SK-N-SH (cell line): ENCODE data around the gene CIBAR2. TPM values are rescaled to one million over a fixed set of nuclear protein-coding genes. Genes with fewer than 3 reads are reported as not detected.

Experiments
- CTCF ChIA-PET: fragments of 300-600, 350-600 bp; formaldehyde crosslinking; extraction: SDS; loops from one replicate; lab custom pipeline; 2021; lab: Yijun Ruan, JAX
- POLR2A ChIA-PET: fragments of 350-600 bp; sonication (Branson Sonifier 250); formaldehyde crosslinking; extraction: SDS; loops from one replicate; lab custom pipeline; 2020; ENCODE audit warnings: antibody characterized with exemption, inconsistent platforms; lab: Yijun Ruan, JAX
- DNase-seq: peaks from one replicate; pipeline ENCODE4 v3.0.0; 2012
- H2AFZ ChIP-seq: fragments of 200-600 bp; sonication (generic); 2 replicates; pipeline ENCODE4 v1.8.1; 2016; ENCODE audit warnings: antibody characterized with exemption, mild to moderate bottlenecking, low read depth
- H3F3A ChIP-seq: fragments of 200-600 bp; sonication (generic); replicated peaks from 2 replicates; pipeline ENCODE3; 2016; ENCODE audit warnings: antibody characterized with exemption, mild to moderate bottlenecking; ENCODE audit not compliant: insufficient read depth
- H3K27ac ChIP-seq, 2 experiments: fragments of 200-500 bp in 1 of 2; fragments of 200-600 bp in 1 of 2; sonication (Bioruptor generic) in 1 of 2; sonication (generic), shearing (Covaris generic) in 1 of 2; 2 replicates each; pipeline versions ENCODE4 v1.5.1 to v1.6.1; 2014 to 2016; ENCODE audit warnings: low read depth in 2 of 2, inconsistent platforms in 1 of 2, low read length in 1 of 2, mild to moderate bottlenecking in 1 of 2, mixed read lengths in 1 of 2
- H3K27me3 ChIP-seq: fragments of 200-600 bp; sonication (generic), shearing (Covaris generic); 2 replicates; pipeline ENCODE4 v1.6.1; 2016; ENCODE audit warnings: mixed run types; ENCODE audit not compliant: insufficient read depth
- H3K36me3 ChIP-seq, 2 experiments: fragments of 200-500 bp in 1 of 2; fragments of 200-600 bp in 1 of 2; sonication (Bioruptor generic) in 1 of 2; sonication (generic) in 1 of 2; replicated peaks in 1 of 2; 2 replicates each; pipeline versions ENCODE3 to v1.5.1; 2014 to 2016; ENCODE audit warnings: low read length in 1 of 2, mild to moderate bottlenecking in 1 of 2; ENCODE audit not compliant: insufficient read depth in 2 of 2, control insufficient read depth in 1 of 2
- H3K4me1 ChIP-seq, 2 experiments: fragments of 200-500 bp in 1 of 2; fragments of 200-600 bp in 1 of 2; sonication (Bioruptor generic) in 1 of 2; sonication (generic), shearing (Covaris generic) in 1 of 2; 2 replicates each; pipeline versions ENCODE4 v1.5.1 to v1.6.1; 2014 to 2016; ENCODE audit warnings: low read depth in 1 of 2, low read length in 1 of 2, mixed run types in 1 of 2; ENCODE audit not compliant: insufficient read depth in 2 of 2, control insufficient read depth in 1 of 2
- H3K4me2 ChIP-seq: fragments of 200-600 bp; sonication (generic), shearing (Covaris generic); 2 replicates; pipeline ENCODE4 v1.6.1; 2017; ENCODE audit warnings: mixed run types
- H3K4me3 ChIP-seq, 2 experiments: fragments of 200-500 bp in 1 of 2; fragments of 200-600 bp in 1 of 2; sonication (Bioruptor generic) in 1 of 2; sonication (generic), shearing (Covaris generic) in 1 of 2; 2 replicates each; pipeline versions ENCODE4 v1.5.1 to v1.8.1; 2014 to 2016; ENCODE audit warnings: low read depth in 2 of 2, inconsistent platforms in 1 of 2, low read length in 1 of 2, mild to moderate bottlenecking in 1 of 2, mixed read lengths in 1 of 2, moderate library complexity in 1 of 2
- H3K79me2 ChIP-seq: fragments of 200-600 bp; sonication (generic); 2 replicates; pipeline ENCODE4 v1.8.1; 2017; ENCODE audit warnings: mild to moderate bottlenecking; ENCODE audit not compliant: insufficient read depth
- H3K9ac ChIP-seq: fragments of 200-600 bp; sonication (generic); 2 replicates; pipeline ENCODE4 v1.6.1; 2017; ENCODE audit warnings: mixed run types
- H3K9me2 ChIP-seq: fragments of 200-600 bp; sonication (generic); 2 replicates; pipeline ENCODE4 v1.6.1; 2017; ENCODE audit warnings: mixed run types
- H3K9me3 ChIP-seq: fragments of 200-600 bp; sonication (generic); 2 replicates; pipeline ENCODE4 v1.6.1; 2017; ENCODE audit warnings: mixed run types, mild to moderate bottlenecking, moderate library complexity
- H4K20me1 ChIP-seq: fragments of 200-600 bp; sonication (generic); 2 replicates; pipeline ENCODE4 v1.6.1; 2017; ENCODE audit warnings: mild to moderate bottlenecking, mixed run types; ENCODE audit not compliant: insufficient read depth
- CHD2 ChIP-seq: fragments of 150-350 bp; IDR thresholded peaks from 2 replicates; pipeline ENCODE4 v1.6.1; 2018; ENCODE audit warnings: low read length; ENCODE audit not compliant: partially characterized antibody
- ELF1 ChIP-seq: IDR thresholded peaks from 2 replicates; pipeline ENCODE4 v1.4.0; 2012
- EP300 ChIP-seq, 2 experiments: IDR thresholded peaks; 2 replicates each; pipeline versions ENCODE4 v1.4.0 to v1.6.1; 2012; ENCODE audit warnings: borderline replicate concordance in 1 of 2, low read depth in 1 of 2, low read length in 1 of 2
- FOXJ3 ChIP-seq: sonication (generic); formaldehyde crosslinking; IDR thresholded peaks from 2 replicates; pipeline ENCODE4 v1.5.1; 2020; ENCODE audit warnings: mild to moderate bottlenecking, missing genetic modification reagents
- FOXM1 ChIP-seq: IDR thresholded peaks from 2 replicates; pipeline ENCODE4 v1.4.0; 2012; ENCODE audit warnings: low read depth, mild to moderate bottlenecking
- GABPA ChIP-seq: IDR thresholded peaks from 2 replicates; pipeline ENCODE4 v1.4.0; 2012; ENCODE audit warnings: low read depth, mild to moderate bottlenecking
- IRF3 ChIP-seq: fragments of 150-350 bp; IDR thresholded peaks from 2 replicates; pipeline ENCODE4 v1.6.1; 2016; ENCODE audit warnings: mild to moderate bottlenecking, low read depth, low read length
- JUND ChIP-seq: IDR thresholded peaks from 2 replicates; pipeline ENCODE4 v1.4.0; 2012
- MAX ChIP-seq: IDR thresholded peaks from 2 replicates; pipeline ENCODE4 v1.4.0; 2012; ENCODE audit warnings: low read depth
- MEF2A ChIP-seq: IDR thresholded peaks from 2 replicates; pipeline ENCODE4 v1.4.0; 2012; ENCODE audit warnings: low read depth, borderline replicate concordance
- MXI1 ChIP-seq: IDR thresholded peaks from 2 replicates; pipeline ENCODE4 v1.6.1; 2012; ENCODE audit warnings: mild to moderate bottlenecking, low read depth, low read length, improper control_type of control experiment
- POLR2AphosphoS5 ChIP-seq: IDR thresholded peaks from 2 replicates; pipeline ENCODE4 v1.6.1; 2012; ENCODE audit warnings: low read depth, low read length
- RCOR1 ChIP-seq: fragments of 150-350 bp; IDR thresholded peaks from 2 replicates; pipeline ENCODE4 v1.6.1; 2017; ENCODE audit warnings: antibody characterized with exemption, low read length
- RXRA ChIP-seq: IDR thresholded peaks from 2 replicates; pipeline ENCODE4 v1.4.0; 2012; ENCODE audit warnings: low read depth, mild to moderate bottlenecking, borderline replicate concordance
- SIN3A ChIP-seq: IDR thresholded peaks from 2 replicates; pipeline ENCODE4 v1.6.1; 2012; ENCODE audit warnings: low read depth, mild to moderate bottlenecking, low read length, moderate library complexity, borderline replicate concordance
- SMC3 ChIP-seq: IDR thresholded peaks from 2 replicates; pipeline ENCODE4 v1.6.1; 2012; ENCODE audit warnings: low read depth, low read length, improper control_type of control experiment
- TCF12 ChIP-seq: IDR thresholded peaks from 2 replicates; pipeline ENCODE4 v1.4.0; 2012
- YY1 ChIP-seq: IDR thresholded peaks from 2 replicates; pipeline ENCODE4 v1.4.0; 2012; ENCODE audit warnings: low read depth, mild to moderate bottlenecking
- WGBS: methylation state at CpG from one replicate; pipeline ENCODE4 v1.1.6; 2017; ENCODE audit warnings: low lambda C conversion rate; 5-methylcytosine and 5-hydroxymethylcytosine counted together
- polyA plus RNA-seq, 3 experiments: library from polyadenylated mRNA; depleted of rRNA; stranded (reverse); fragments of >200 nt; gene quantifications; 2 replicates each; pipeline ENCODE4 v1.2.3, GENCODE V29; 2012
- TF ChIP-seq, protein P1 (sequence below): IDR thresholded peaks from 2 replicates; pipeline ENCODE4 v1.6.1; 2012; ENCODE audit warnings: mild to moderate bottlenecking, low read depth, low read length, moderate library complexity
- TF ChIP-seq, protein P2 (sequence below): IDR thresholded peaks from 2 replicates; pipeline ENCODE4 v1.4.0; 2012; ENCODE audit warnings: low read depth, borderline replicate concordance

Gene CIBAR2
- polyA plus RNA-seq, 1 of the 3 experiments (the other 2 are of a cell fraction), result 0.15 TPM

DNA sequence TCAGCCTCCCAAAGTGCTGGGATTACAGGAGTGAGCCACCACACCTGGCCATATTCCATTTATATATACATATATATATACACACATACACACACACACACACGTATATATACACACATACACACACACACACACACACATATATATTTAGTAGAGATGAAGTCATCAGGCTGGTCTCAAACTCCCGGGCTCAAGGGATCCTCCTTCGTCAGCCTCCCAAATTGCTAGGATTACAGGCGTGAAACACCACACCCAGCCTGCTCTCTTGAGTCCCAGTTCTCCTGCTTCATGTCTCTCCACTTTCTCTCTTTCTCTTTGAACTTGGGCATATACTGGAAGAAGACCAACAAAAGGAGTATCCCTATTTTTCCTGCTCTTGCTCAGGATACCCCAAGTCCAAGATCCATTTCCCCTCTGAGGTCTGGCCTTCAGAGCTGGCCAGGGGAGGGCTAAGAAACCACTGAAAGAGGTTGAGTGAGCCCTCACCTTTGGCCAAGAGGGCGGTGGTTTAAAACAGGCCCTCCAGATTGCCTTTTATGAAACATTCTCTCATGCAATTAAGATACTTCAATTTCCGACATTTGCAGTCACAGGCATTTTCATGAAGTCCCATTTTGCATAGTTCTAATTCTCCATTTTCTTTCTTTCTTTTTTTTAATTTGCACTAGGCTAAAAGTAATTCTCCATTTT, 37.9 kb downstream of the CIBAR2 start:
- Histone ChIP-seq H3F3A (no peaks in the 10 kb centered on the region), H3K4me1 (no peaks in the 10 kb centered on the region), H3K9me3 (no peaks in the 10 kb centered on the region), H4K20me1 (no peaks in the 10 kb centered on the region), H3K27ac (no peak overlapping the region), H3K36me3 (peaks cover 0 to 6% of the 10 kb centered on the region in 2 experiments), H3K9ac (no peak overlapping the region), H3K79me2 (no peaks in the 10 kb centered on the region), H3K27me3 (no peaks in the 10 kb centered on the region), H2AFZ (no peak overlapping the region), H3K9me2 (no peaks in the 10 kb centered on the region), H3K4me3 (no peak overlapping the region), H3K4me2 (no peak overlapping the region)
- TF ChIP-seq RCOR1 (no peak), JUND (no peak), RXRA (no peak), EP300 (IDR thresholded peaks at IDR 0.05; ENCODE audit: borderline replicate concordance in 1 of 2, low read depth in 1 of 2, low read length in 1 of 2) (no peak), FOXJ3 (CRISPR knock-in tag) (no peak), ELF1 (no peak), IRF3 (no peak), MAX (no peak), MXI1 (no peak), SIN3A (no peak), FOXM1 (no peak), YY1 (no peak), POLR2AphosphoS5 (no peak), SMC3 (no peak), TCF12 (no peak), CHD2 (no peak), MEF2A (no peak), GABPA (no peak)
- TF ChIP-seq, protein P1, sequence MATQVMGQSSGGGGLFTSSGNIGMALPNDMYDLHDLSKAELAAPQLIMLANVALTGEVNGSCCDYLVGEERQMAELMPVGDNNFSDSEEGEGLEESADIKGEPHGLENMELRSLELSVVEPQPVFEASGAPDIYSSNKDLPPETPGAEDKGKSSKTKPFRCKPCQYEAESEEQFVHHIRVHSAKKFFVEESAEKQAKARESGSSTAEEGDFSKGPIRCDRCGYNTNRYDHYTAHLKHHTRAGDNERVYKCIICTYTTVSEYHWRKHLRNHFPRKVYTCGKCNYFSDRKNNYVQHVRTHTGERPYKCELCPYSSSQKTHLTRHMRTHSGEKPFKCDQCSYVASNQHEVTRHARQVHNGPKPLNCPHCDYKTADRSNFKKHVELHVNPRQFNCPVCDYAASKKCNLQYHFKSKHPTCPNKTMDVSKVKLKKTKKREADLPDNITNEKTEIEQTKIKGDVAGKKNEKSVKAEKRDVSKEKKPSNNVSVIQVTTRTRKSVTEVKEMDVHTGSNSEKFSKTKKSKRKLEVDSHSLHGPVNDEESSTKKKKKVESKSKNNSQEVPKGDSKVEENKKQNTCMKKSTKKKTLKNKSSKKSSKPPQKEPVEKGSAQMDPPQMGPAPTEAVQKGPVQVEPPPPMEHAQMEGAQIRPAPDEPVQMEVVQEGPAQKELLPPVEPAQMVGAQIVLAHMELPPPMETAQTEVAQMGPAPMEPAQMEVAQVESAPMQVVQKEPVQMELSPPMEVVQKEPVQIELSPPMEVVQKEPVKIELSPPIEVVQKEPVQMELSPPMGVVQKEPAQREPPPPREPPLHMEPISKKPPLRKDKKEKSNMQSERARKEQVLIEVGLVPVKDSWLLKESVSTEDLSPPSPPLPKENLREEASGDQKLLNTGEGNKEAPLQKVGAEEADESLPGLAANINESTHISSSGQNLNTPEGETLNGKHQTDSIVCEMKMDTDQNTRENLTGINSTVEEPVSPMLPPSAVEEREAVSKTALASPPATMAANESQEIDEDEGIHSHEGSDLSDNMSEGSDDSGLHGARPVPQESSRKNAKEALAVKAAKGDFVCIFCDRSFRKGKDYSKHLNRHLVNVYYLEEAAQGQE, result no peak
- TF ChIP-seq, protein P2, sequence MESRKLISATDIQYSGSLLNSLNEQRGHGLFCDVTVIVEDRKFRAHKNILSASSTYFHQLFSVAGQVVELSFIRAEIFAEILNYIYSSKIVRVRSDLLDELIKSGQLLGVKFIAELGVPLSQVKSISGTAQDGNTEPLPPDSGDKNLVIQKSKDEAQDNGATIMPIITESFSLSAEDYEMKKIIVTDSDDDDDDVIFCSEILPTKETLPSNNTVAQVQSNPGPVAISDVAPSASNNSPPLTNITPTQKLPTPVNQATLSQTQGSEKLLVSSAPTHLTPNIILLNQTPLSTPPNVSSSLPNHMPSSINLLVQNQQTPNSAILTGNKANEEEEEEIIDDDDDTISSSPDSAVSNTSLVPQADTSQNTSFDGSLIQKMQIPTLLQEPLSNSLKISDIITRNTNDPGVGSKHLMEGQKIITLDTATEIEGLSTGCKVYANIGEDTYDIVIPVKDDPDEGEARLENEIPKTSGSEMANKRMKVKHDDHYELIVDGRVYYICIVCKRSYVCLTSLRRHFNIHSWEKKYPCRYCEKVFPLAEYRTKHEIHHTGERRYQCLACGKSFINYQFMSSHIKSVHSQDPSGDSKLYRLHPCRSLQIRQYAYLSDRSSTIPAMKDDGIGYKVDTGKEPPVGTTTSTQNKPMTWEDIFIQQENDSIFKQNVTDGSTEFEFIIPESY, result no peak
- DNase-seq, result no peak
- POLR2A ChIA-PET, result no interaction called here
- CTCF ChIA-PET, result no interaction called here
- WGBS, result 92% methylated on average over 6 of the region's 6 CpGs
